LNCaP clone FGC (cell line): ENCODE measurements around the gene CLIC5.

ENCODE experiments used
- DNase-seq: peaks from one replicate; pipeline ENCODE4 v3.0.0-alpha.2; 2011; ENCODE audit warnings: low read depth
- H3K4me3 ChIP-seq: 2 replicates; pipeline ENCODE4 v1.5.1; 2011; ENCODE audit warnings: mild to moderate bottlenecking, low read depth, low read length, control low read depth
- TF ChIP-seq, protein P1 (sequence below): IDR thresholded peaks from 2 replicates; pipeline ENCODE4 v1.5.1; 2012; ENCODE audit warnings: mild to moderate bottlenecking; ENCODE audit not compliant: control insufficient read depth, insufficient read depth; ENCODE audit errors: extremely low read depth

CLIC5 gene

DNA sequence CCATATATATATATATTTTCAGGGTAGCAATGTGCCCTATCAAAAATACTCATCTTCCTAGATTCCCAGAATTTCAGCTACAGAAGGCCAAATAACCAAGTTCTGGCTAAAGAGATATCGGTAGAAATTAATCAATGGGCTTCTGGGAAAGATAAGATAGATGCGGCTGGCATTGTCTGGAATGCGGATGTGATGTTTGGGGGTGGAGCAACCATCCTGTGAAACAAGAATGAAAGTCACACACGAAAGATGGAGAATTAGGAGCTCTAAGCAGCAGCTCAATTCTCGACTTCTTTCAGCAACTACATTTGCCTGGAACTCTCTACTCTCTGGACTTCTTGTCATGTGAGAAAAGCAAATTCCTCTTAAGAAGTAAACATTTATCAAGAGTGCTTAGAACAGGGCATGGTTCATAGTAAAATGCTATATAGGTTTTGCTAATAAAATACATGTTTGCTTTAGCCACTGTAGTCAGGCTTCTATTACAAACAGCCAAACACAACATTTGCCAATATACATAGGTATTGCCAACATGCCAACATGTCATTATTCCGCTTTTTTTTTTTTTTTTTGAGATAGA, 90.8 kb downstream of the CLIC5 start:
- DNase-seq = peak; percentile 86
- H3K4me3 ChIP-seq = no peak overlapping the region
- TF ChIP-seq, protein P1, sequence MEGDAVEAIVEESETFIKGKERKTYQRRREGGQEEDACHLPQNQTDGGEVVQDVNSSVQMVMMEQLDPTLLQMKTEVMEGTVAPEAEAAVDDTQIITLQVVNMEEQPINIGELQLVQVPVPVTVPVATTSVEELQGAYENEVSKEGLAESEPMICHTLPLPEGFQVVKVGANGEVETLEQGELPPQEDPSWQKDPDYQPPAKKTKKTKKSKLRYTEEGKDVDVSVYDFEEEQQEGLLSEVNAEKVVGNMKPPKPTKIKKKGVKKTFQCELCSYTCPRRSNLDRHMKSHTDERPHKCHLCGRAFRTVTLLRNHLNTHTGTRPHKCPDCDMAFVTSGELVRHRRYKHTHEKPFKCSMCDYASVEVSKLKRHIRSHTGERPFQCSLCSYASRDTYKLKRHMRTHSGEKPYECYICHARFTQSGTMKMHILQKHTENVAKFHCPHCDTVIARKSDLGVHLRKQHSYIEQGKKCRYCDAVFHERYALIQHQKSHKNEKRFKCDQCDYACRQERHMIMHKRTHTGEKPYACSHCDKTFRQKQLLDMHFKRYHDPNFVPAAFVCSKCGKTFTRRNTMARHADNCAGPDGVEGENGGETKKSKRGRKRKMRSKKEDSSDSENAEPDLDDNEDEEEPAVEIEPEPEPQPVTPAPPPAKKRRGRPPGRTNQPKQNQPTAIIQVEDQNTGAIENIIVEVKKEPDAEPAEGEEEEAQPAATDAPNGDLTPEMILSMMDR = no peak

DNA sequence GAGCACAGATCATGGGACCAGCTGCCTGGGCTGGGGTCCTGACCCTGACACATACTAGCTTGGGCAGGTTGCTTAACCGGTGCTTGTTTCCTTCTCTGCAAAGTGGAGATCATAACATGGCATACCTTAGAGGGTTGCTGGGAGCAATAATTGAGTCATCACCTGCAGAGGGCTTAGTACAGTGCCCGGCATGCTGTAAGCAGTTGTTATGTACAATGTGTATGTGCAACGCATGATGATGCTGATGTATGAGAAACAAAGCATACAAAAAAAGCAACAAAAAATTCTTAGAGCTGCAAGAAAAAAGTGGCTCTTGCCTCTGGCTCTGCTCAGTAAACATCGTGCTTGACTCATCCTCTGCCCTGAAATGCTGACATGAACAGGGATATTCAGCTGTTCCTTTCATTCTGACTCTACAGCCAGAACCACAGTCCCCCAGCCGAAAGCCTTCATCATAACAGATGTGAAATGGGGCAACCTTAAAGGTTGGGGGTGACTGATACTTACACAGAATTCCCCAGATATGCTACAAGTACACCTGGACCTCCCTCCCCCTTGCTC, 91.7 kb downstream of the CLIC5 start:
- TF ChIP-seq, protein P1 = no peak
- H3K4me3 ChIP-seq = no peak overlapping the region
- no peak for DNase-seq

DNA sequence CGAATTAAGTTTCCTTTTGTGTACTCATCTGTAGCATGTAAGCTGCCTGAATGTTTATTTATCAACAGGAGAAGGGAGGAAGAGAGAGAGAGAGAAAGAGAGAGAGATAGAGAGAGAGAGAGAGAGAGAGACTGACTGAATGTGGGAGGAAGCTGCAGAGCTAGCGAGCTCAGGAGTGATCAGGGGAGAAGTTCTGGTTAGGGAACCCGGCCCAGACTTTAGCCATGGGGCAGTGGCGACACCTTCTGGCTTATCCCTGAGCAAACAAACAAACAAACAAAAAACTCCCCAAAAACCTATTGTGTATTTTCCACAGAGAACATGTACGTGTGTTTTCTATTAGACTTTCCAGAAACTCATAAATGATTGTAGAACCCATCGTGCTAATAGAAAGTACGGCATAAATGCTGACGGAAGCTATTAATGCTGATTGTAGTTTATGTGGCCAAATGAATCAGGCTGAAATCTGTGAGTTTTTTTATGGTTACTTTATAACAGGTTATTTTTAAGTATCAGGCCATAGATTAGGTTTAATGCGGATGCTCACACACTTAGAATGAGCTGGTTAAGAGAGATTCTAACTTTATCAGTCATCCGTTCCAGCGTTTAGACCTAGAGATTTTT, 92.8 kb downstream of the CLIC5 start:
- DNase-seq = peak; percentile 59
- TF ChIP-seq, protein P1 = peak; percentile 73
- H3K4me3 ChIP-seq = no peak overlapping the region

DNA sequence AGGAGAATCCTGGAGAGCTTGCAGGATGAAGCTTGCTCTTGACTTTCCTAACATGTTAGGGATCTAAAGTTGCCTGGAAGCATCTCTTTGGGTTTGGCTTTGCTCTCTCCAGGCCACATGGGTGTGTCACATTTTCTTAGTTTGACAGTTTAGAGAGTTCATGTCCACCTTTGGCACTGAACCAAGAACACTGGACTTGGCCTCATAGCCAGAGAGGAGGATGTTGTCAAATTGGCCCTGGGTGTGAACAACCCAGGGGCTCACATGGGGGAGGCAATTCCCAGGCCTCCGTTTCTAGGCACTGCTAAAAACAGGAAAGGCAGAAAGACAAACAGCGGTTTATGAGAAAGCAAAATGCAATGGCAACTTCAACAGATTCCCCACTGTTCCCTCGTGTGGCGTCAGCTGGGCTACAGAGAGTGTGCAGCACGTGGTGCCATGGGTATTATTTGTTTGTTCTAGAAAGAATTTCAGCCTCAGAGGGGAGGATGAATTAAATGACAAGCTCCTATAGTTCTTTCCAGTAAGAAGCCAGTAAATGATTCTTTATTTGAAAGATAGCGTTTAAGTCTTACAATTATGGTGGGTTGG, 93.9 kb downstream of the CLIC5 start:
- TF ChIP-seq, protein P1 = no peak
- H3K4me3 ChIP-seq = no peak overlapping the region
- no peak for DNase-seq

DNA sequence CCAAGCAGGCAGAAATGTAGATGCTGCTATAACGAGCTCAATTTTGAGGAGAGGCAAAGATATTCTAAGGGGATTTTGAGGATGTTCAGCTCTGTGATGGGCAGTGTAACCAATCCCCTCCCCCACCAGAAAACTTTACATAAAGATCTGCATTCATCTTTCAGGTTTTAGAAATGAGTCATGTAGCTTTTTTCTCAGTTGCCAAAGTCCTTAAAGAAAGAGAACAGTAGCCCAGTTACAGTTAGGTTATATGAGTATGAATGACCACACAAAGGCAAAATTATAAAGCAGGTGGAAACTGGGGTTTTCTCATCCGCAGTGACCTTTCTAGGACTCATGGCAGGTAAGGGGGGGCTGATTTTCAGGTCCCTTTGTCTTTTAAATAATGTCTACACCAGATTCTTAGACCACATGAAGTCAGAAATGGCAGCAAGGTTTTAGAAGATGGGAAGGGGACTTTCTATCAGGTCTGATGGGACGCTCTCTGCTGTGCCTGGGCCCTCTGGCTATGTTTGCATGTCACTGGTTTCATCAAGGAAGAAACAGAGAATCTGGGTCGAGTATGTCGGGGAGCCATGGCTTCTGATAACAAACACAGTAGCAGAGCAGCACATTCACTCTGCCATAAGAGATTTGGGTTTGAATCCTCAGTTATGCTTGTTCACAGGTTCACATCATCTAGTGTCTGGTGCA, 94.7 kb downstream of the CLIC5 start:
- DNase-seq = no peak
- TF ChIP-seq, protein P1 = no peak
- H3K4me3 ChIP-seq = no peak overlapping the region

DNA sequence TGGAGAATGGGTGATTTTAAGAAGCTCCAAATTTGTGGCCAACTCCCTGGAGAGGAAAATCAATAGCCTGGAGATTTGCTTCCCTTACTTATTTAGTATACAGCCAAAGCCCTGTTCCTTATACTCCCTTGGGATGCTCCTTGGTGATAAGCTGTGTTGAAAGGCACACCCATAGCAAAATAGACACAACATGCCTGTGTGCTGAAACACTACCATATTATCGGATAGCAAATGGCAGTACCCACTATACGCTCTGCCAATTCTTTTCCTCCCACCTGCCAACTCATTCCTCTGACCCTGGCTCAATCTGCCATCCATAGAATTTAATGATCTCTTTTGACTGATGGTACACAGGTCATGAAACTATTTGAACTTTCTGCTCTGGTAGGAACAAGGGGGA, 98.2 kb downstream of the CLIC5 start:
- TF ChIP-seq, protein P1 = no peak
- DNase-seq = no peak

More for the DNA sequence above, 98.2 kb downstream of the CLIC5 start:
- H3K4me3 ChIP-seq = no peak overlapping the region
